C1 segment of cervical spinal cord (tissue), 14 donors: ENCODE measurements around the gene TMEM184A.
"Not testable (repeated sequence)": the region's sequence is repeated elsewhere in the genome, so short reads cannot be mapped to it uniquely, and the experiment has no call there.

Experiments
- DNase-seq, 14 donors: peaks; one replicate each; lab custom pipeline; 2025; lab: John Stamatoyannopoulos, UW

The TMEM184A gene

DNA sequence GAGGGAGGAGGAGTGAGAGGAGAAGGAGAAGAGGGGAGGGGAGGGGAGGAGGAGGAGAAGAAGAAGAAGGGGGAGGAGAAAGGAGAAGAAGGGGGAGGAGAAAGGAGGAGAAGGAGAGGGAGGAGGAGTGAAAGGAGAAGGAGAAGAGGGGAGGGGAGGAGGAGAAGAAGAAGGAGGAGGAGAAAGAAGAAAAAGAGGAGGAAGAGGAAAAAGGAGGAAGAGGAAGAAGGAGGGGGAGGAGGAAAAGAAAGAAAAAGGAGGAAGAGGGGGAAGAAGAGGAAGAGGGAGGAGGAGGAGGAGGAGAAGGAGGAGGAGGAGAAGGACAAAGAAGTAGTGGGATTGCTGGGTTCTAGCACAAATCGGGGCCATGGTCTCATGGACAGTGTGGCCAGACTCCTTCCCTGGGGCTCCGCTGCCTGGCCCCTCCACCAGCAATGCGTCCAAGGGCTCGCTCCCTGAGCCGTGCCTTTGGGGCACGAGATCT lies 29.7 kb downstream of the TMEM184A start:
- DNase-seq = no peak

DNA sequence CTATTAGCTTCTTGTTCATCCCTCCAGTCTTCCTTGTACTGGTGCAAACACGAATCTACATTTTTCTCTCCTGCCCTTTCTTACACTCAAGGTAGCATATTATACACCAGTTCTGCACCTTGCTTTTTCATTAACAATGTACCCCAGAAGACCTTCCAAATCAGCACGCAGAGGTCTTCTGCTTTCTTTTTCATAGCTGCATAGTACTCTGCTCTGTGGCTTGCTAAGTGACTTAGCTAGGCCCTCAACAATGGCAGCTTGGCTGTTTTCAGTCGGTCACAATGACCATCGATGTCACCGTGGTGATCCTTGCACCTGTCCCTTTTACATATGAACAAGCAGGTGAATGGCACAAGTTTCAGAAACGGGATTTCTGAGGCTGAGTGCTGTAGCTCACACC lies 30.6 kb downstream of the TMEM184A start:
- no peak for DNase-seq

DNA sequence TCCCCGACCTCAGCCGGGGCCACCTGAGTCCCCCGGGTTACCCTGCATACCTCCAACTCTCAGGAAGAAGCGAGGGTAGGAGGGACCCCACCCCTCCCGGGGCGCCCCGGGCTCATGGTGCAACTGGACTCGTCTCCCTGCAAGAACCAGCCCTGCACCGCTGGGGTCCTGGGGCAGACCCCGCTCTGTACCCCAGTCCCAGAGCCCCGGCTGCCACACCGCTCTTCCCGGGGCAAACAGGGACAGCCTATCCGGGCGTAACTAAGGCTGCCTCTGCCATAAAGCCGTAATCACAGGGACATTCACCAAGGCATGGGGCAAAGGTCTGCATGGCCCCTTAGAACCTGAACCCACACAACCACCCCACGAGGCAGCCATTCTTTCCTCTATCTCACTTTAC lies 32.2 kb downstream of the TMEM184A start:
- no peak for DNase-seq

DNA sequence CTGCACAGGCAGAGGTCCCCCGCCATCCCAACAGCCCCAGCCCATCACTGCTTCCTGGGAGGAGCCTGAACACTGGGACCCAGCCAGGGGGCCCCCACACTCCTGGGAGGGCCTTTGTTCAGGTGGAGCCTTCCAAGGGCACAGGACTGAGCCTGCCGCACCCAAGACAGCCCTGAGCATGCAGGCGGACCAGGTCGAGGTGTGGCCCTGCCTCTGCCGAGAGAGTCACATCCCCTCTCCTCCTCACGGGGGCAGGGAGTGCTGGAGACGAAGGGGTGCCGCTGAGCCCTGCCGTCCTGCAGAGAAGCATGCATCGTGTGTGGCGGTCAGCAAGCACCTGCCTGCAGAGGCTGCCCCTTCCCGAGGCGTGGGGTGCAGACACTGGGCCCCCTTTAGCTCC lies 32.8 kb downstream of the TMEM184A start:
- no peak for DNase-seq

DNA sequence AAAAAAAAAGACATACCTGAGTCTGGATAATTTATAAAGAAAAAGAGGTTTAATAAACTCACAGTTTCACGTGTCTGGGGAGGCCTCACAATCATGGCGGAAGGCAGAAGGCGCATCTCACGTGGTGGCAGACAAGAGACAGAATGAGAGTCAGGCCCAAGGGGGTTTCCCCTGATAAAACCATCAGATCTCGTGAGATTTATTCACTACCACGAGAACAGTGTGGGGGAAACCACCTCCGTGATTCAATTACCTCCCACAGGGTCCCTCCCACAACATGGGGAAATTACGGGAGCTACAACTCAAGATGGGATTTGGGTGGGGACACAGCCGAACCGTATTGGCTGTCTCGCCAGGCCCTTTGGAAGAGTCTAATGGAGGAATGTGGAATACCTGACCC lies 34.5 kb downstream of the TMEM184A start:
- DNase-seq = no peak

DNA sequence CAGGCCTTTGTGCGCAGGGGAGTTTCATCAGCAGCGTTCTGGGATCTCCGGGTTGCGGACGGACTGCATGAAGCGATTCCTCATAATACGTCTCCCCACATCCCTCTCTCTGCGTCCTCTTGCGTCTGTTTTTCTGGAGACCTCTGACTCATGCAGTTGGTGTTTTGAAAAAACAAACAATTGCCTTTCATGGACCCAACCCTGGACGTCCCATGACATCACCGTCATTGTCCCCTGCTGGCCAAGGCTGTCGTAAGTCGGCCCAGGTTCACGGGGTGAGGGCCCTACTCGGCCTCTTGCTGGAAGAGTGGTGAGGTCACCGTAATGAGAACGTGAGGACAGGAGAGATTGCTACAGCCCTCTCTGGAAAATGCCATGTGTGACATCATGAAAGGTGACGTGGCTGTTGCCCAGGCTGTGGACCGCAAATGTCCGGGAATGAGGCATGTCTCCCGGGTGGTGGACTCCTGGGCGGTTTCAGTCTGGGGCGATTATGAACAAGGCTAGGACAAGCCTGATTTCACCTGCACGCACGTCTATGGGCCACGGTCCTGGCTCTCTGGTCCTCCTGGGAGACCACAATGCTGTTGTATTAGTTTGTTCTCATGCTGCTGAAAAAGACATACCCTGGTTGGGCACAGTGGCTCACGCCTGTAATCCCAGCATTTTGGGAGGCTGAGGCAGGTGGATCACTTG lies 35.3 kb downstream of the TMEM184A start:
- no peak for DNase-seq

DNA sequence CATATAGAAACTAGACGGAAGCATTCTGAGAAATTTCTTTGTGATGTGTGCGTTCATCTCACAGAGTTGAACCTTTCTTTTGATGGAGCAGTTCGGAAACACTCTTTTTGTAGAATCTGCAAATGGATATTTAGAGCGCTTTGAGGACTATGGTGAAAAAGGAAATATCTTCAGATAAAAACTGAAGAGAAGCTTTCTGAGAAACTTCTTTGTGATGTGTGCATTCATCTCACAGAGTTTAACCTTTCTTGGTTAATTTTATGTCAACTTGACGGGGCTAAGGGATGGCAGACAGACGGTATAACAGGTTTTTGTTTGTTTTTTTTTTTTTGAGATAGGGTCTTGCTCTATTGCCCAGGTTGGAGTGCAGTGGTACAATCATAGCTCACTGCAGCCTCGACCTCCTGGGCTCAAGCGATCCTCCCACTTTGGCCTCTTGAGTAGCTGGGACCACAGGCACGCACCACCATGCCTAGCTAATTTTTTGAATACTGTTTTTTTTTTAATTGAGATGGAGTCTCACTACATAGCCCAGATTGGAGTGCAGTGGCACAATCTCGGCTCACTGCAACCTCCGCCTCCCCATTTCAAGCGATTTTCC lies 36.6 kb downstream of the TMEM184A start:
- not testable (repeated sequence) for DNase-seq

DNA sequence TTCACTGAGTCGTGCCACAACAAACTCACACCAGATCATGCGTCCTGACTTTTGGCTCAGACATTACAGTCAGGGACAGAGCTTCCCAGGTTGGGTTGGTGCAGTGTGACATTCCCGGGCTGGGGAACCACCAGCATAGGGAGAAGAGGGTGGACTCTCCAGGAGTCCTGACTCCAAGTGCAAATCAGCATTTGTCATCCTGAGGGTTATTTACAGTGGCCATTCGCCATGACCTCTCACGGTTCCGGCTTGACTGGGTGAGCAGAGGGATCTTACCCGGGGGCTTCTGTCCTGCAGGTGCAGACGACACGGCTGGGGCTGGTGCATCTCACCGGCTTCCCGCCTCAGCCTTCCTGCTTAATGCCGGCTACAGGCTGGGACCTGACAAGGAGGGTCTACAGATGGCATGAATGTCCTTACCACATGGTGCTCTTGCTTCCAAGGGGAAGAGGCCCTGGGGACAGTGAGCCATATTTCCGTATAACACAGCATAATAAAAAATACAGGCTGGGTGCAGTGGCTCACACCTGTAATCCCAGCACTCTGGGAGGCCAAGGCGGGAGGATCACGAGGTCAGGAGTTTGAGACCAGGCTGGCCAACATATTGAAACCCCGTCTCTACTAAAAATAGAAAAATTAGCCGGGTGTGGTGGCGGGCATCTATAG lies 39.3 kb downstream of the TMEM184A start:
- no peak for DNase-seq

DNA sequence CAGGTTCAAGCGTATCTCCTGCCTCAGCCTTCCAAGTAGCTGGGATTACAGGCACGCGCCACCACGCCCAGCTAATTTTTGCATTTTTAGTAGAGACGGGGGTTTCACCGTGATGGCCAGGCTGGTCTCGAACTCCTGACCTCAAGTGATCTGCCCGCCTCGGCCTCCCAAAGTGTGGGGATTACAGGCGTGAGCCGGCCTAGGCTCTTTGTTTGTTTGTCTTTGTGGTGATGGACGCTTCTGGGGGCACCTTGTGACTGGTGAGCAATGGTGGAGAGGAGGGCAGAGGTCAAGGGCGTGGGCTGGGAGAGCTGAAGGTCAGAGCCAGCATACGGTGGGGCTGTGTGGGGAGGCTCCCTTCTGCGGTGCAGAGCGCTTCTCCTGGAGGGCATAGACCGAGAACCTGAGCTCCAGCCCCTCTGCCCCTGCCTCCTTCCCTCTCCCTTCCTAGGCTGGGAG lies 40.5 kb downstream of the TMEM184A start:
- DNase-seq = not testable (repeated sequence)

DNA sequence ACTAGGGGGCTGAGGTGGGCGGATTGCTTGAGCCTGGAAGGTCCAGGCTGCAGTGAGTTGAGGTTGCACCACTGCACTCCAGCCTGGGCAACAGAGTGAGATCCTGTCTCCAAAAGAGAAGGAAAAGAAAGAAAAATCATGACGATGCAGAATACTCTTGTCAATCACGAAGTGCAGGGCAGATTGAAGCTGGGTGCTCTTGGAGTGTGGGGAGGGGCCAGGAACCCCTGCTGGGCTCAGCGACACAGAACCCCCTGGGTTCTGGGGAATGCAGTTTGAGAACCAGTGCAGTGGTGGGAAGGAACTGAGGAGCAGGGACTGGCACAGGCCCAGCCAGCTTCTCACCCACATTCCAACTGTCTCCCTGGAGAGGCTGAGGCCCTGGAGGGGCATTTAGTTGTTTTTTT lies 41.0 kb downstream of the TMEM184A start:
- DNase-seq = no peak

DNA sequence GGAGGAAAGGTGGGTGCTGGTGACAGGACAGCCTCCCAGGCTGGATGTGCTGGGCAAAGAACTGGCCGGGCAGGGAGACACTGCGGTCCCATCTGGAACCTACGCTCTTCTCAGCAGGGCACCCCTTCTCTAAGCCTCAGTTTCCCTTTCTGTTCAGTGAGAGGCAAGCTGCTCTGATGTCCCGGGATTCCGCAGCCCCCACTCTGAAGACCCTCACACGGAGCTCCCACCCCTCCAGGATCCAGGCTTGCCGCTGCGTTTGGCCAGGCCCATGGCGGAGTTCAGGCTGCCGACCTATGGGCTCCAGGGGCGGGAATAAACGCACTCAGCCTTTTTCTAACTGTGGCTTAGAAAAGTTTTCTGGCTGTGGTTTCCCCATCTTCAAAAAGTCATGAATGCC lies 41.6 kb downstream of the TMEM184A start:
- DNase-seq = no peak

DNA sequence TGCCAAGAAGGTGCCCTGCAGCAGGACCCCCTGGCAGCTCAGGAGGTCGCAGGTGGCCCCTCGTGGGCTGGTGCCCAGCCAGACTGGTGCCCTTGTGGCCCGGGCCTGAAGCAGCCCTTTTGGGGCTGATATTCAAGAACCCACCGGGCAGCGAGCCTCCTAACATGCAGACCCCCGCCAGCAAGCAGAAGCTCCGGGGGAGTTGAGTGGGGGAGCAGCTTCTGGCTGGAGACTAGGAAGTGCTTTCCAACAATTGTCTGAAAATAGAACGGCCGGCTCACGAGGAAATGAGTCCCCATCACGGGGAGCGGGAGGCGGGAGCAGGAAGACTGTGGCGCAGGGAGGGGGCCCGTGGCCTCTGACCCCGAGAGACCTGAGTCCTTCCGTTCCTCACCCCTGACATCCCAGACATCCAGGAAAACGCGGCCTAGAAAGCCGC lies 42.3 kb downstream of the TMEM184A start:
- peak in 1 of 14 donors; percentile 18 for DNase-seq

DNA sequence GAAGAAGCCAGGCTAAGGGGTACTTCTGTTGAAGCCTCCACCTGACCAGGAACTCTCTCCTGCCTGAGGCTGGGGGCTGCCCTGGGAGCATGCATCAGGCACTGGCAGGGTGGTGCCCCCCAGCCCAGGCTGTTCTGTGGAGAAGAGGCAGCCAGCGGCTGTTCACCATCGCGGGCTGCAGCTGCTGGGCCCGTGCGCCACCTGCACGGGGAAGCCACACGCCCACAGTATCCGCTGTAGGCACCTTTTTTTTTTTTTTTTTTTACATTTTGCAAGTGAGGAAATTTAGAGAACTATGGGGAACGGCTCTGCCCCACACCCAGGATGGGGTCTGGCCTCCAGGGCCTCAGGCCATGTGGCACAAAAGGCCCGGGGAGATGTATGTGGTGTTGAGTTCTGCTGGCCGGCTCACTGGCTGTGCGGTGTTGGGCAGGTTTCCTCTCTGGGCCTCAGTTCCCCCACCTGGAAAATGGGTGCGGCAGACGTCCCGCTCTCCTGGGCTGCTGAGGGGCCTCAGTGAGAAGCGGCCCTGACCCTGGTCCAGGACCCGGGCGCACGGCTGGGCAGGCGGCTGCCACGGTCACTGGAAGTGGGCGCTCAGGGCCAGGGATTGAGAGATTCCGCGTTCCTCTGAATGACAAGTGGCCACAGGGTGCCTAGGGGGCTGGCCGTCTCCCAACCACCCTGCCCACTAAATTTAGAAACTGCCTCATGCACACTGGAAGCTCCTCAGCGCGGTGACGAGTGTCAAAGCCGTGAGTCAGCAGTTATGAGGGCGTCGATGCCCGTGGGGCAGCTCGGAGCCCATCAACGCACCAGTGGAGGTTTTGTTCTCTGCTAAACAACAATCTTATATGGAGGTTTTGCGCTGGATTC lies 43.0 kb downstream of the TMEM184A start:
- DNase-seq = peak in 3 of 14 donors; percentile 23 to 50 (median 32)

DNA sequence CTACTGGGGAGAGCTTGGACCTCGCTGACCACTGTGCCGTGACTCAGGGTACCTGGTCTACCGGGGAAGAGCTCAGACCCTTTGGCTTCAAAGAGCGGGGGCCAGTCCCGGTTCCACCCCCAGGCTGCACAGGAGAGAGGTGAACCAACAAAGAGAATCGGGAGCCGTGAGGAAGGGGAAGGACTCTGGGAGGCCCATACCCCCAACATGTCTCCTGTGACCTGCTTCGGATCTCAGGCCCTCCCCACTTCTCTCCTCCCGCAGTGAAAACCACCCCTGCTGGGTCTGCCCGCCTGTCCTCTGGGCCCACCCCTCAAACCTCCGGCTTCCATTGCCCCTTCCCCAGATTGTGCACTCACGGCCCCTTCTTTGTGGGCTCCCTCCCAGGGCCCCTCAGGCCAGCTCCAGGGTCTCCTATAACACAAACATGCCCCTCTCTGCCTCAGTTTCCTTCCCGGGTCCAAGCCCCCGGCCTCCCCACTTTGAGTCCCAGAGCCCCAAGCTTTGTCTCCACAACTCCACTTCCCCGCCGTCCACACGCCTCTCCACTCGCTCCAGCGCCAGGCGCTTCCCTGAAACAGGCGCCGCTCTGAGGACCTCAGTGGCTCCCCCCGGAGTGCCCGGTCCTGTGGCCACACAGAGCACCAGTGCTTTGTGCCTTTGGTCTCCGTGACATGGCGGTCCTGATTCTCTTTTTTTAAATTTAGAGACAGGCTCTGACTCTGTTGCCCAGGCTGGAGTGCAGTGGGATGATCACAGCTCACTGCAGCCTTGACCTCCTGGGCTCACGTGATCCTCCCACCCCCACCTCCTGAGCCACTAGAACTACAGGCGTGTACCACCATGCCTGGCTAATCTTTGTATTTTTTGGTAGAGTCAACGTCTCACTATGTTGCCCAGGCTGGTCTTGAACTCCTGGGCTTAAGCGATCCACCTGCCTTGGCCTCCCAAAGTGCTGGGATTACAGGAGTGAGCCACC lies 44.3 kb downstream of the TMEM184A start:
- DNase-seq = no peak

DNA sequence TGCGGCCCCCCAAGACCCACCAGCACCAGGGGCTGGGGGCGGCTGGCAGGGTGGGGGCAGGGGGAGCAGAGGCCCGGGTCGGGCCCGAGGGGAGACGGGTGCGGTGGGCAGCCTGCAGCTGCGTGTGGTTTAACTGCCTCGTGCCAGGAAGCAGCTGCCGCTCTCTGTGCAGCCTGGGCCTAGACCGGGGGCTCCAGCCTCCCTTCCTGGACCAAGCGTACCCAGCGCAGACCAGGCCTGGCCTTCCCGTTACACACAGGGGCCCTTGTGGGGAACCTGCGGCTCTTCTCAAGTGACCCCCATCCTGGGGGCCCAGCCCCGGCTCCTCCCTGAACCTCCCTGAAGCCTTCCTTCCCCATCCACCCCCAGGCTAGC lies 45.2 kb downstream of the TMEM184A start:
- DNase-seq = no peak

DNA sequence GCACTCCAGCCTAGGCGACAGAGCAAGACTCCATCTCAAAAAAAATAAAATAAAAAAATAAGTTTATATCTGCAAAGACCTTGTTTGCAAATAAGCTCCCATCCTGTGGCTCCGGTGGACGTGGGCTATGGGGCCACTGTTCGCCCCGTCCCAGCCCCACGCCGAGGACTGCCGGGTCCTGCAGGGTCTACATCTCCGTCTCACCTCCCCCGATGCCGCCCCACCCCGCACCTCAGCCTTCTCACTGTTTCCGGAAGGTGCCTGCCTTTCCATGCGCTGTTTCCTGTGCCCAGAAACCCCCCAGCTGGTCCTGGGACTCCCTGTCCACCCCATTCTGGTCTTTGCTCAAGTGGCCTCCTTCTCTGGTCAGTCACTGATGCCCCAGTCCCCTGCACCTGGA lies 46.8 kb downstream of the TMEM184A start:
- DNase-seq = no peak

DNA sequence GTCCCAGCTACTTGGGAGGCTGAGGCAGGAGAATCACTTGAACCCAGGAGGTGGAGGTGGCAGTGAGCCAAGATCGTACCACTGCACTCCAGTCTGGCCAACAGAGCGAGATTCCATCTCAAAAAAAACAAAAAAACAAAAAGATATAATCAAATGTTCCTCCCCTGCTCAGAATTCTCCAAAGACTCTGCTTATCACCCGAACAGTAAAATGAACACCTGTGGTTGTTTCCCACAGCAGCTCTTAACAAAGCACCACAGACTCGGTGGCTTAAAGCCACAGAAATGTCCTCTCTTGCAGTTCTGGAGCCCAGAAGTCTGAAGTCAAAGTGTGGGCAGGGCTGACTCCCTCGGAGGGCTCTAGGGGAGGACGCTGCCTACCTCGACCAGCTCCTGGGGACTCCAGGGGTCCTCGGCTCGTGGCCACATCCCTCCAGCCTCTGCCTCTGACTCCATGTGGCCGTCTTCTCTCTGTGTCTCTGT lies 47.7 kb downstream of the TMEM184A start:
- no peak for DNase-seq

DNA sequence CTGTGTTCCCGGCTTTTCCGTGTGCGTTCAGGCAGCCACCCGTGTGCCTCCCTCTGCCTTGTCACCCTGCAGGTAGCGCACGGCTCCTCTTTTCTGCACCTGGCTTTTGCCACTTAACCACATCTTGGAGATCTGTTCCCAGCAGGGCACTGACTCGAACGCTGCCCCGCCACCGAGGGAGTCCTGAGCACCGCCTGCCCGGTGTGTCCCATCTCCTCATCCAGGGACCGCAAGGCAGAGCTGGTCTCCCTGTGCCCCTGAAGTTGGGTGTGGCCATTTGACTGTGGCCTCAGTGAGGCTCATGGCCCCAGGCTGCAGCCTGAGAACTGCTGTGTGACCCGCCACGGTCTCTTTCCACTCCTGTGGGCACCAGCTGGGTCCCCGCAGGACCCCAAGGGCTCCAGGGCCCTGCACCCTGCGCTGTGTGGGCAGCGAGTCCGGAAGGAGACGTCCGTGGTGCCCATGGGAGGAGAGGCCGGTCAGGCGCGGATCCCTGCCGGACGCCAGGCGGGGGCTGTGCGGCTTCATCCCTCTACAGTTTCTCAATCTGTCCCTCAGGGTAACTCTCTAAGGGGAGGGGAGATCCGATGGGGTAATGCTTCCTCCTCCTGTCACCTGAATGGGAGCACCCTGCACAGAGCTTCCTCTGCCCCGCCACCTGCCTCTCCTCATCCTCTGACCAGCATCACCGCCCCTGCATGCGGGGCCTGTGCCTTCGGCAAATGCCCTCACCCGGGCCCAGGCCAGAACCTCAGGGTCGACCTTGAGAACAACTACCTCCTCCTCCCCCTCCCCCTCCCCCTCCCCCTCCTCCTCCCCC lies 50.1 kb downstream of the TMEM184A start:
- no peak for DNase-seq
